Fibroblast of the conjunctiva (primary cell): ENCODE measurements around the gene SFMBT1.
A peak's percentile ranks its signal among the peaks of the same experiment; 100 is the strongest.

Experiments used
- DNase-seq: peaks from one replicate; pipeline ENCODE4 v3.0.0-alpha.2; 2010; ENCODE audit warnings: low read depth

Gene SFMBT1

GRCh38 chr3:52880474-52880873, 165.4 kb downstream of the SFMBT1 start:
- no peak for DNase-seq

GRCh38 chr3:52880047-52880446, 165.8 kb downstream of the SFMBT1 start:
- DNase-seq: no peak

- DNase-seq: no peak
These were observed 166.3 kb downstream of the SFMBT1 start for GRCh38 chr3:52879581-52879980.

GRCh38 chr3:52879090-52879489, 166.8 kb downstream of the SFMBT1 start:
- no peak for DNase-seq

- DNase-seq: no peak
These were observed 168.8 kb downstream of the SFMBT1 start for GRCh38 chr3:52877085-52877484.

- no peak for DNase-seq
These were observed 170.8 kb downstream of the SFMBT1 start for GRCh38 chr3:52874864-52875587.

GRCh38 chr3:52874160-52874701, 171.6 kb downstream of the SFMBT1 start:
- DNase-seq: no peak

GRCh38 chr3:52873433-52874159, 172.3 kb downstream of the SFMBT1 start:
- DNase-seq: peak; percentile 61

- DNase-seq: no peak
These were observed 173.6 kb downstream of the SFMBT1 start for GRCh38 chr3:52872245-52872644.

- DNase-seq: no peak
These were observed 174.1 kb downstream of the SFMBT1 start for GRCh38 chr3:52871761-52872160.

- DNase-seq: no peak
These were observed 175.4 kb downstream of the SFMBT1 start for GRCh38 chr3:52870471-52870870.

- no peak for DNase-seq
These were observed 179.4 kb downstream of the SFMBT1 start for GRCh38 chr3:52866427-52866826.

GRCh38 chr3:52865994-52866393, 179.9 kb downstream of the SFMBT1 start:
- no peak for DNase-seq

- DNase-seq: no peak
These were observed 185.5 kb downstream of the SFMBT1 start for GRCh38 chr3:52860424-52860768.

GRCh38 chr3:52859686-52860423, 186.0 kb downstream of the SFMBT1 start:
- no peak for DNase-seq

- no peak for DNase-seq
These were observed 188.0 kb downstream of the SFMBT1 start for GRCh38 chr3:52857864-52858263.

GRCh38 chr3:52857133-52857532, 188.7 kb downstream of the SFMBT1 start:
- no peak for DNase-seq

GRCh38 chr3:52856666-52857065, 189.2 kb downstream of the SFMBT1 start:
- no peak for DNase-seq

GRCh38 chr3:52854013-52854412, 191.9 kb downstream of the SFMBT1 start:
- no peak for DNase-seq
